HFFc6 (cell line): Measurements from ENCODE around the gene HGS. TPM values are rescaled to one million over a fixed set of nuclear protein-coding genes. Genes with fewer than 3 reads are reported as not detected.
A peak's percentile ranks its signal among the peaks of the same experiment; 100 is the strongest.
"Not testable (repeated sequence)": the region's sequence is repeated elsewhere in the genome, so short reads cannot be mapped to it uniquely, and the experiment has no call there.

Source experiments
- DNase-seq: peaks from one replicate; pipeline ENCODE4 v3.0.0-alpha.2; 2018
- H3K27ac Mint-ChIP-seq: 2 replicates; pipeline ENCODE4 v1.8.0; 2020; ENCODE audit warnings: mild to moderate bottlenecking, mixed read lengths
- H3K27me3 Mint-ChIP-seq: 2 replicates; pipeline ENCODE4 v1.8.0; 2021; ENCODE audit warnings: mild to moderate bottlenecking, moderate library complexity, mixed read lengths; ENCODE audit not compliant: insufficient read depth
- H3K36me3 Mint-ChIP-seq: 2 replicates; pipeline ENCODE4 v1.8.0; 2021; ENCODE audit warnings: low read depth, mixed read lengths
- H3K4me1 Mint-ChIP-seq: 2 replicates; pipeline ENCODE4 v1.8.0; 2020; ENCODE audit warnings: low read depth, mixed read lengths
- H3K4me3 Mint-ChIP-seq: 2 replicates; pipeline ENCODE4 v1.8.0; 2020; ENCODE audit warnings: mild to moderate bottlenecking, moderate library complexity, mixed read lengths
- H3K9me3 Mint-ChIP-seq: 2 replicates; pipeline ENCODE4 v1.8.0; 2020; ENCODE audit warnings: mild to moderate bottlenecking, mixed read lengths
- CTCF ChIP-seq: fragments of 200-600 bp; sonication (generic); IDR thresholded peaks from 2 replicates; pipeline ENCODE4 v1.5.0; 2021; ENCODE audit warnings: antibody characterized with exemption, mild to moderate bottlenecking
- total RNA-seq, 6 experiments: library from RNA; stranded (reverse); fragmentation: NEBNext Ultra II Directional; extraction: Animal tissue kit (Norgen Biotek cat#: 25700); gene quantifications; 2 replicates in 1 of 6; 3 replicates in 5 of 6; pipeline ENCODE4 v1.2.3, GENCODE V29; 2021

The HGS gene
- total RNA-seq, 6 experiments from 2014 or later = 106 to 127 (median 116) TPM

GRCh38 chr17:81675515-81676221 is 8.1 kb upstream of the HGS start:
- H3K36me3 Mint-ChIP-seq, H3K27me3 Mint-ChIP-seq, H3K4me3 Mint-ChIP-seq, H3K27ac Mint-ChIP-seq, H3K9me3 Mint-ChIP-seq, H3K4me1 Mint-ChIP-seq: not testable (repeated sequence)
- peak; percentile 26 for DNase-seq
- peak; percentile 79 for TF ChIP-seq CTCF

GRCh38 chr17:81676906-81677305 is 6.9 kb upstream of the HGS start:
- Mint-ChIP-seq H3K4me1 (peaks cover 7% of the 10 kb centered on the region), H3K9me3 (no peaks in the 10 kb centered on the region), H3K27me3 (peaks cover 1% of the 10 kb centered on the region), H3K36me3 (peaks cover 5% of the 10 kb centered on the region; the same call in 1 of the 2 replicates), H3K4me3 (no peak overlapping the region), H3K27ac (no peak overlapping the region)
- TF ChIP-seq CTCF = no peak
- DNase-seq = no peak

GRCh38 chr17:81680150-81680549 is 3.7 kb upstream of the HGS start:
- DNase-seq = no peak
- H3K9me3 Mint-ChIP-seq = no peaks in the 10 kb centered on the region
- H3K27ac Mint-ChIP-seq = no peak overlapping the region
- H3K4me3 Mint-ChIP-seq = no peak overlapping the region
- H3K4me1 Mint-ChIP-seq = peaks cover 25% of the 10 kb centered on the region
- TF ChIP-seq CTCF = no peak
- peaks cover 10% of the 10 kb centered on the region for H3K27me3 Mint-ChIP-seq
- peaks cover 22% of the 10 kb centered on the region for H3K36me3 Mint-ChIP-seq

- Mint-ChIP-seq H3K36me3 (peaks cover 23% of the 10 kb centered on the region), H3K27me3 (peaks cover 10% of the 10 kb centered on the region), H3K27ac (no peak overlapping the region)
These were observed 2.1 kb upstream of the HGS start for GRCh38 chr17:81681672-81682071.

GRCh38 chr17:81682565-81683207 is 1.1 kb upstream of the HGS start:
- peak overlapping the region; percentile 88 for H3K27ac Mint-ChIP-seq
- peaks cover 24% of the 10 kb centered on the region for H3K4me1 Mint-ChIP-seq
- H3K4me3 Mint-ChIP-seq = peak overlapping the region; percentile 97
- DNase-seq = no peak
- no peak for TF ChIP-seq CTCF
- peaks cover 23% of the 10 kb centered on the region for H3K36me3 Mint-ChIP-seq
- peaks cover 13% of the 10 kb centered on the region for H3K27me3 Mint-ChIP-seq
- H3K9me3 Mint-ChIP-seq = no peaks in the 10 kb centered on the region

More at GRCh38 chr17:81681672-81682071, 2.1 kb upstream of the HGS start:
- no peak for TF ChIP-seq CTCF
- H3K4me1 Mint-ChIP-seq = peaks cover 24% of the 10 kb centered on the region
- no peak for DNase-seq
- peak overlapping the region; percentile 47 for H3K4me3 Mint-ChIP-seq
- no peaks in the 10 kb centered on the region for H3K9me3 Mint-ChIP-seq
